Endometrial microvascular endothelial cells (primary cell): ENCODE measurements around the gene GPX2. TPM values are rescaled to one million over a fixed set of nuclear protein-coding genes. Genes with fewer than 3 reads are reported as not detected.

Experiments
- in situ Hi-C: cut with HindIII; loops from 2 replicates; pipeline ENCODE4 v1.10.0; 2017; ENCODE audit warnings: low sequenced_read_pairs, low pct_unique_long_range_greater_than_20kb; ENCODE audit errors: inconsistent ontology term
- total RNA-seq: library from RNA; depleted of rRNA; stranded (reverse); fragments of >200 nt; gene quantifications from one replicate; pipeline ENCODE4 v1.2.3, GENCODE V29; 2015; ENCODE audit errors: inconsistent ontology term

GPX2 gene
- total RNA-seq, result not detected

GRCh38 chr14:64942531-64943111, at the start of gene GPX2:
Gene GPX2, minus strand, starts transcription at chr14:64942745. Its CDS starts 19 bp downstream, at chr14:64942726.
- in situ Hi-C loops, result no loop called here

GRCh38 chr14:64990939-64991338, 48.4 kb upstream of the GPX2 start:
- in situ Hi-C loops, result no loop called here

- in situ Hi-C loops, result no loop called here
Measured at GRCh38 chr14:64990296-64990695, 47.8 kb upstream of the GPX2 start.

GRCh38 chr14:64987438-64987767, 44.9 kb upstream of the GPX2 start:
- in situ Hi-C loops, result no loop called here

GRCh38 chr14:64986648-64987437, 44.3 kb upstream of the GPX2 start, which contains the start of gene FNTB:
Gene FNTB, plus strand, starts transcription at chr14:64986895. Its CDS starts 59 bp downstream, at chr14:64986954.
- in situ Hi-C loops, result no loop called here

GRCh38 chr14:64983439-64984310, 41.1 kb upstream of the GPX2 start:
- in situ Hi-C loops, result no loop called here

GRCh38 chr14:64979336-64980074, 37.0 kb upstream of the GPX2 start:
- in situ Hi-C loops, result no loop called here

GRCh38 chr14:64974563-64974962, 32.0 kb upstream of the GPX2 start:
- in situ Hi-C loops, result no loop called here

- in situ Hi-C loops, result no loop called here
Measured at GRCh38 chr14:64973826-64974225, 31.3 kb upstream of the GPX2 start.

GRCh38 chr14:64973026-64973442, 30.5 kb upstream of the GPX2 start:
- in situ Hi-C loops, result no loop called here

- in situ Hi-C loops, result no loop called here
Measured at GRCh38 chr14:64971943-64972791, 29.6 kb upstream of the GPX2 start, which contains the start of gene RAB15. Gene RAB15, minus strand, starts transcription at chr14:64972336. Its CDS starts 260 bp downstream, at chr14:64972076.

GRCh38 chr14:64971491-64971942, 29.0 kb upstream of the GPX2 start:
- in situ Hi-C loops, result no loop called here

GRCh38 chr14:64970776-64971477, 28.4 kb upstream of the GPX2 start:
- in situ Hi-C loops, result no loop called here

GRCh38 chr14:64970041-64970440, 27.5 kb upstream of the GPX2 start:
- in situ Hi-C loops, result no loop called here

- in situ Hi-C loops, result no loop called here
Measured at GRCh38 chr14:64968651-64969050, 26.1 kb upstream of the GPX2 start.

- in situ Hi-C loops, result no loop called here
Measured at GRCh38 chr14:64968167-64968566, 25.6 kb upstream of the GPX2 start.

GRCh38 chr14:64966976-64967375, 24.4 kb upstream of the GPX2 start:
- in situ Hi-C loops, result no loop called here
